T follicular helper cell (primary cell): ENCODE results near the gene DPP6.

Experiments
- DNase-seq: peaks from one replicate; pipeline ENCODE4 v3.0.0-alpha.2; 2020; ENCODE audit warnings: low read depth

Gene DPP6

DNA sequence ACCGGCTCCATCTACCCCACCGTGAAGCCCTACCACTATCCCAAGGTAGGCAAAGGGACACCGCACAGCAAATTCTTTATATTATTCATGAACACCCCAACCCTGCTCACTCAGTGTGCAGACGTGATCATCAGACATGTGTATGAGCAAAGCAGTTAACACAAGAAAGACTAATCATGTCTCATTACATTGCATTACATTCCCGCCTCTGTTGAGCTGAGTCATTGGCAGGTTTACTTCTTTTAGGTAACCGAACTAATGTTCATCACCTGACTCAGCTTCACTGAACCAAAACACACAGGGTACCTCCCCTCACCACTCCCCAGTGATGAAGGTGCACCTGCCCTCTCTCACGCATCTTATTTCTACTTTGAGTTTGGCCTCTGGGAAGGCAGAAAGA, 717.3 kb downstream of the DPP6 start:
- no peak for DNase-seq

DNA sequence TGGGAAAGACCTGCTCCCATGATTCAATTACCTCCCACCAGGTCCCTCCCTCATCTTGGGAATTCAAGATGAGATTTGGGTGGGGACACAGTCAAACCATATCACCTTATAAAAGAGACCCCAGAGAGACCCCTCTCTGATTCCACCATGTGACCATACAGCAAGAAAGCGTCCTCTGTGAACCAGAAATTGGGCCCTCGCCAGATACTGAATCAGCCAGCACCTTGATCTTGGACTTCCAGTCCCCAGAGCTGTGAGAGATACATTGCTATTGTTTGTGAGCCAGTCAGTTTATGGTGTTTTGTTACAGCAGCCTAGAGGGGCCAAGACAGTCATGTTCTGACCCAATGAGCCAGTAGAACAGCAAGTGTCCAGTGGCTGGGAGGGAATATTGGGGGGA, 718.2 kb downstream of the DPP6 start:
- no peak for DNase-seq

DNA sequence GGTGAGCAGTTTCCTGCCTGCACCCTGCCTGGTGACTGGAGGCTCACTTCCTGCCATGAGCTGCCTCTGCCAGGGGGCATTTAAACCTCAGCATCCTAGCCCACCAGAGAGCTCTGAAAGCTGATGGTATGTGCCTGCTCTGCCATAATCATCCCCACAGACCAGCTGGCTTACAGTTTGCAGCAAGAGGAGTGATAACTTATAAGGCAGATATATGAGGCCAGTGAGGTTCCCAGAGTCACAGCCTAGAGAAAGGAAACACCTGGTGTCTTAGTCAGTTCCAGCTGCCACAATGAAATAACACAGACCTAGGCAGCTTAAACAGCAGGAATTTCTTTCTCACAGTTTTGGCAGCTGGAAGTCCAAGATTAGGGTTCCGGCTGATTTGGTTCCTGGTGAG, 718.8 kb downstream of the DPP6 start:
- no peak for DNase-seq

DNA sequence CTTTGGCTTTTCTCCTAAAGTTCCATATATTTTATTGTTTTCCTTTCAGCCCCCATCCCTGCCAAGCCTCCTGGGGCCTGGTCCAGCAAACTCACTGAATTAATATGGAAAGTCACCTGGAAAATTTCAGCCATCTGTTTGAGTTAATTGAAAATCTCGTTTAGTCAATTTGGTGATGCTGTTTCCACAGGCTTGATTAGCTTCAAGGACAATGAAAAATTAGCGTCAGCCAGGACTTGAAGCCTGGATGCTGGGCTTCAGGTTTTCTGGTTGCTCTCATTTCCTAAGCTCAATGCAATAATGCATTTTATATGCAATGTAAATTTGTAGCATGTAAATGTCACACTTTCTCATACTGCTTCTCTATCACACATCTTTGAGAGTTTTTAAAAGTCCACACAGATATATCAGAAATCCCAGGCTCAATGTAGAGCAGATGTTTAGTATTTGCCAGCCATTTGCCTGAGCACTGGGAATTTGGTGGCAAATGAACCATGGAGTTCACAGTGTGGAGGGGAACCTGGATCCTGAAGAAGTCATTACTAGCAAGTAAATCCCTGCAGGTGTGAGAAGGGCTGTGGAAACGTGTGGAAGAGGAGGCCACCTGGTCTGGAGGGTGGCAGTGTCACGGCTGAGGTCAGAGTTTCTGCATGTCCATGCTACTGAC, 722.2 kb downstream of the DPP6 start:
- DNase-seq: no peak

DNA sequence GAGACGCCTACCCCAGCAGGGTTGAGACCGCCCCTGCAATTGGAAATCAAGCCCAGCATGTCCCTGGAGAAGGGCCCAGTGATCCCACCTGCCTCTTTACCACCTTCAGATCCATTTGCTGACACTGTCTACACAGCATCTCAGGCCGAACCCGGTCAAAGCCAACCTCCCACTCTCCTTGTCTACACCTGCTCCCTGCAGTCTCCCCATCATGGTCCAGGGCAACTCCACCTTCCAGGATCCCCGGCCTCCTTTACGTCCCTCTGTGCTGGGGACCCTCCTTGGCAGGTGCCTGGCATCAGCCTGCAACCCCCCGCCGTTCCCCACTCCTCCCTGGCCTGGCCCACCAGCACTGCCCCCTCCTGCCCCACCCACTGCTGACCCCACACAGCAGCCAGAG, 723.5 kb downstream of the DPP6 start:
- no peak for DNase-seq

DNA sequence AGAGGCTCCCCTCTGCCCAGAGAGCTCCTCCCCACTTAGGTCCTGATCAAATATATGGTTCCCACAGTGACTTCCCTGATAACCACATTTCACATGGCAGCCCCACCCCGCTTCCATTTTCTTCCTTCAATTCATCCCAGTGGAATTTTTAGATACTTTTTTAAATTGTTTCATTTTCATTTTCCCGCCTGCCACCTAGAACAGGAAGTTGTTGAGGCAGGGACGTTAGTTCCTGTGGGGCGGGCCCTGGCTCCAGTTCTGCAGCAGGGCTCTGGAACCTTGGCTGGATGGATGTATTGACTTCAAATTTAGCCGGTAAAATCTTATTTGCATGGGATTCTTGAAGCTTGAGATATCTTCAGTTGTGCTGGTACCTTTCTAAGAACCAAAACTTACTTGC, 724.2 kb downstream of the DPP6 start:
- DNase-seq: no peak

DNA sequence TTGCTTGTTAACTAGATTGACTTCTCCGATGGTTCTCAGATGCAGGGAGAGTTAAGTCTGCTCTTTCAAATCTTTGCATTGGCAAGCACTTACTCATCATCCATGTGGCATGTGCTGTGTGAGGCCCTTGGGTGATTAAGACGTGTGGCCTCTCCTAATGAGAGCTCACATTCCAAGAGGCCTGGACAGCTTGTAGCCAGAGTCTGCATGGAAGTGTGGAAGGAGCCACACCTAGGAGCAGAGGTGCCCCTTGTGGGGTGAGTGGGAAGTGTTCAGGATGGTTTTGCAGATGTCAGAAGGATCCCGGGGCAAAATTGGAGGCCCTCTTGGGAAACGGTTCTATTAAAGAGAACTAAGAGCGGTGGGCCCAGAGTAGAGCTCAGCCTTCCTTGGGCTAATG, 724.8 kb downstream of the DPP6 start:
- DNase-seq: no peak

DNA sequence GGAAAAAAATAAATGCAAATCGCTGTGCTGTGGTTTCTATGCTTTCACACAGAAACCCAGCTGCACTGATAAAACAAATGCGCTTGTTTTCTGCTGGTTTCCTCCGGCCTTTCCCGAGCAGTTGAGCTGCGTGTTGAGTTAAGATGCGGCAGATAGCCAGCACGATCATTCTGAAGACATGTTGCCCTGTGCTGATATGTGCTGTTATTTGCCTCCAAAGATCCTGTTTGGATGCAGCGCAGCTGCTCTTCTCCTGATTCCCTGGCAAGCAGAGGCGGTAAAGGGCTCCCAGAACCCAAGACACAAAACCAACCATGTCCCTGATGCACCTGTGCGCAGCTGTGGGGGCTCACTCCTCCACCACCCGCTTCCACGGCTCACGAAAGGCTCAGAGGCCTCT, 725.3 kb downstream of the DPP6 start:
- DNase-seq: no peak

DNA sequence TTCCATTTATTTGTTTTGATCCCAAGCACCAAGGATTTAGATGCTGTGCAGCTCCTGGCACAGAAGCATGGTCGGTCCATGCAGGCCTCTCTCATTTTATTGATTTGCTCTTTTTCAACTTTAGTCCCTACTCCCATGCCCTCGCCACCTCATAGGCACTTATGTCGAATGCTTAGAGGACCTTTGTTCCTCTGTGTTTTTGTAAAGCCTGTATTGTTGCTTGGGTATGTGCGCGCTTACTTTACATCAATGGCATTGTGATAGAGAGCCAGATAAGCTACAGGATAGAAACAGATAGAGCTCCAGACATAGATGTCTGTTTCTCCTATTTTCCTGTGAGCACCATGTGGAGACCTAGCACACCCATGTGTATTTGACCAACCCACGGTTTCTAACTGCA, 725.7 kb downstream of the DPP6 start:
- DNase-seq: no peak

DNA sequence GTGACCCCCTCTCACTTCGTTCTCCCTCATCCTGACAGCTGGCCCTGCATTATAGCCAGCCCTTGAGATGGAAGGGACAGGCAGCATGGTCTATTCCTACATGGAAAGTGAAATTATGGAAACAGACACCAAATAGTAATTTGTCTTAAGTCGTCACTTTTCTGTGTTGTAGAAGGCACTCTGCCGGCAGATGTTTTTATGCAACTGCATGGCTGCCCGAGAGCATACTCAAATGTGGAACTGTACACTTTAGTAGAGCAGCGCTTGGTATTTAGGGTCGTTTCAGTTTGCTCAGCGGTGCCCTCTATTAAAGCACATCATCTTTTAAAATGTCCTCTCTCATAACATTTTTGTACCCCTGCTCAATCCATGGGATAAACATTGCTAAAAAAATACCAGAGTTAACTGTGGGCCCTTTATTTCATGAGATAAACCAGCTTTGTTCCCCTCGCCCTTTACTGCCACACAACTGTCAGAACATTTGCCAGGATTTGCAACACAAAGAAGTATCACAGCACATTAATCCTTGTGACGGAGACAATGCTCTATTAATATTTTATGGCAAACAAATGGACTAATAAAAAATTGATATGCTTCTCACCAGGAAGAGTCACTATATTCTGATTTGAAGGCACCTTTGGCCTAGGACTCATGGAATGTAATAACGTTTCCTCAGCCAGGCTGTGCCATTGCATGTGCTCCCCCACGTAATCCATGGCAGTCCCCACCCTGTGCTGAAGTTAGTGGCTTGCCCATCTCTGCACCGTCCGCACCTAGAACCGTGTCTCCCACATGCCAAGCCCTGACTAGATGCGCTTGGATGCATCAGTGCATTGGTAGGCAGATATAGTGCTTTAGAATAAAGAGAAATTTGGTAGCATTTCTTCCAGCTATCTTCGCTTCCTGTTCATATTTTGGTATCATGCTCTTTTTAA, 729.4 kb downstream of the DPP6 start:
- no peak for DNase-seq

DNA sequence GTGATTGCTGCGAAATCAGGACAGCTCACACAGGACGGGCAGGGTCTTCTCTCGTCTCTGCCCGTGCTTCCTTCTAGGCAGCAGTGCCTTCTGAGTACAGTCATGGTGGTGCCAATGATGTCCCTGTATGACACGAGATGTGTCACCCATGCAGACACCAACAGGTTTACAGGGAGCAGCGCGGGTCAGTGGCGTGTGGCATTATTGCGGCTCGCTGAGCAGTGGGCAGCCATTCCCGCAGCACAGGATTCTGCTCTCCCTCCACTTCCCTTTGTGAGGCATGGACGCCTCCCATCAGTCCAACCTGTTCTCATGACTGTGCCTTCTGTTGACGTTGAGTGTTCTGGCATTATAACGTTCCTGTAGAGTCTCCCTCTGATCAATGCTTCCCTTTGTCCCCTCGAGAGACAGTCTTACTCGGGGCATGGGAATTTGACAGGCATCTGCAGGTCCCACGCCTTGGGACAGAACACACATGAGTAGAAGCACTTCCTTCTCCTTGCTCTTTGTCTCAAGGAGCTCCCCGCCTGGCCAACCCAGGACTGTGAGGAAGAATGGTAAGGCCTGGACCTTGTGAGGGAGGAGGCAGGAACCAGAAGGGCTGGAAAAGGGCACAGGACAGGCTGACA, 731.2 kb downstream of the DPP6 start:
- no peak for DNase-seq

DNA sequence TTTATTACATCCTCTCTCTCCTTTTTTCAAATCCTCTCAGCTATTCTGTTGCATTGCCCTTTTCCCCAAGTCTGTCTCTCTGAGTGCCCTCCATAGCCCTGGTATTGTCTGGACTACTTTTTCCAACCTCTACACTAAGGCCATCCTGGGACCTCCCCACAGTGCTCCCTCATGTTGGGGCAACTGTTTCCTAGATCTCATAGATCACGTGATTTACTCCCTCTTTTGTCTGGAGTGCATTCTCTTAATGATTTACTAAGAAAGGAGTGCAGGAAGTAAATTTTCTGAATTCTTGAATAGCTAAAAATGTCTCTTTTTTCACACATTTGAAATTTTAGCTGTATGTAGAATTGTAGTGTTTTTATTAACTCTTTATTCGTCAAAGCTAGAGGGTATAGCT, 733.7 kb downstream of the DPP6 start:
- no peak for DNase-seq

DNA sequence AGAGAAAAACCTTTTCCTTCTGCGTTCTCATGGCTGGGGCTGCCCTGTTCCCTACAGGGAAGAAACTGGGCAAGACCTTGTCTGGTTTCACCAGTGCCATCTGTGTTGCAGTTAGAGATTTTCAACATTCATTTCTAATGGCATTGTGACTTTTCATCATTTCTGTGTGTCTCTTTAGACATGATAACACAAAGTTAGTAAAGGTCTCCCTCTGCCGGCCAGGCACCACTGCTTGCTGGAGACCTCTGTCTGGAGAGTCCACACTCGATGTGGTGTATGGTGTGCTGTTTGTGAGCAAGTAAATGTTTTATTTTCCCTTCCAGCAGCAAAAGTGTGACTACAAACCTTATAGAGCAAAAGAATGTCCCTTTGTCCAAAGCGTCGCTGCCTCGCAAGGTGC, 737.2 kb downstream of the DPP6 start:
- DNase-seq: no peak

DNA sequence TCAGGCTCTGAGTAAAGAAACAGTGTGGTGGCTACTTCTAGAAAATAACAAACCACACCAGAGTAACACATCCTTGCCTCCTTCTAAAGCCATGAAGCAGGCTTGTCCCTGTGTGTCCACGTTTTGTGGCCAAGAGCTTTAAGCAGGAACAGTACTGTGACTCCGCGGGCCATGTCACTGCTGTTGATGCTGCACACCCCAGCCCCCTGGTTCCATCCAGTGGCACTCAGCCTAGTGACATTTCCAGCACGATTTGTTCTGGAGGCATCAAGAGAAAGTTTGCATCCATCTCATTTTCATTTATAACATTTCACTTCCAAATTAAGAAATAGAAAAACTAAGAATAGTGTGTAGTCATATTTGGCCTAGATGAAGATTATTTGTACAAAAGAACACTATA, 739.4 kb downstream of the DPP6 start:
- DNase-seq: no peak

DNA sequence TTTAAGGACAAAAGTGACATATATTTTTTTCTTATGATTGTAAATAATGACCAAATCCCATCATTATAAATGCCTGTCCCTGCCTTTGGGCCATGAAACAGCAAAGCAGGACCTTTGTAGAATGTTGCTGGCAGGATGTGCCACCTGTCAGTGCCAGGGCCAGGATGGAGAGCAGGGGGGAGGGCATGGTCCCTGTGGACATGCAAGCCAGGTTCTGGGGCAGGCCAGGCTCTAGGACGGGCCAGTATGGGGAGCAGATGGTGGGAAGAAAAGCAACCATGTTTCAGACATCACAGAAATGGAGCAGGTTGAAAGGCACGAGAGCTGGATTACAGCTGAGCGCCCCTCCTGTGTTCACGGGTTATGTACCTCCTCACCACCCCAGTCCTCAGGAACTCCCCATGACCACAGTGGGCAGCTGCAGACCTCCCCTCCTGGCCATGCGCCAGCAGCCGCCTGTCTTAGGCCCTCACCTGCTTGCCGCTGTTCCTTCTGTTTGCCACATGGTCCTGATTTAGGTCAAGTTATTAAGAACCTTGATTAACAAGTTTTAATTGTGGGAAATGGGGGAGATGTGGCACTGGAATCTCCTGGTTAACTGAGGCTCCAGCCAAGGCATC, 740.3 kb downstream of the DPP6 start:
- no peak for DNase-seq

DNA sequence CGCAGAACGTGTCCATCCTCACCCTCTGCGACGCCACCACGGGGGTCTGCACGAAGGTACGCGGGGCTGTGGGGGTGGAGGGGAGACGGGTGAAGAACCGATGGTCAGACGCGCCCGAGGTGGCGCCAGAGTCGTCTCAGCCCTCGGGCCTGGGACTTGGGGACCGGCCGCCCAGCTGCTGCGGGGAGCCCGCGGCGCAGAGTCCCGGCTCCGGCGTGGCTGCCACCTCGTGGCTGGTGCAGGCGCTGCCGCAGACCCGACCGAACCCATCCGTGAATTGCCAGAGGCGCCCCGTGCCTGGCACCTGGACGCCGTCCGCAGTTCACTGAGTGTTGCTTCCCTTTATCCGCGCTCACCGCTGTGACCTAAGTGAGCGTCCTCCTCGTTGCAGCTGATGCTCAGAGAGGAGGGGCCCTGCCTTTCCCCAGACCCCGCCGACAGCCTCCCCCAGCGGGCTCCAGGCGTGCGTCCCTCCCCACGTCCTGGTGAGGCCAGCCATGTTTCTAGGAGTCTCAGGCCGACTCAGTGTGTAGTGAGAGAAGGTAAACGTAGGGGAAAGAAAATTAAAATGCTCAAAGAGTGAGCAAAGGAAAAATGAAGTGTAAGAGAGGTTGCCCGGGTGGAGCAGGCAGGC, 742.1 kb downstream of the DPP6 start:
- DNase-seq: no peak

DNA sequence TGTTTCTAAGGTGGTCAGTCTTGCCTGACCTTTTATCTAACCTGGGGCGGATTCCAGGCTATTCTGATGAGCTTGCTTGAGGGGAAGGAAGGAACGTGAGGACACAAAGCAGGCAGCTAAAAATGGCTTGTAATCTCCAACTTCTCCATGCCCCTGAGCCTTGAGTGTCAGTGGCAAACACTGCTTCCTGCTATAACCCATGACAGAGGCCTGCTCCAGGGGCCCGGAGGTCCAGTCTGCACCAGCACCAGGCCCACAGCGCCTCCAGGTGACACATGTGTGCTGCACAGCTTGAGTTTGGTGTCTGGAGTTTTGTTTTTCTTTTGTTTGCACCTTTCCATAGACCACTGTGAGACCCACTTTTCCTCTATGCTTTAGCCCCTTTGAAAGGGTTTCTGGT, 742.8 kb downstream of the DPP6 start:
- no peak for DNase-seq

DNA sequence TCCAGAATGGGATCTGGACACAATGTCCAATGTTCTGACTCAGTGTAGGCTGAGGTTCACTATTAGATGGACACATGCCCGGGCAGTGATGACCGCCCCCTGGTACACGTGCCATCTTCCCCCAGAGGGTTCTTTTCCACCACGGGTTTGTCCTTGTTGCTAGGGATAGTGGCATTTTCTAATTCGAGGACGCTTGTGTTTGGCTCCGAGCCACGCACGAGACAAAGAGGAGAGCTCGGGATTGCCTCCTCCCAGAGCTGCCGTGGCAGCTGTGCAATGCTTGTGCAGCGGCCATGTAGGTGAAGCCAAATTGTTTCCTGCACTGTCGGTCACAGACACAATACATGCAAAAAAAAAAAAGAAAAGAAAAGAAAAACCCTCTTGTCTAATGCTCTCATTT, 743.2 kb downstream of the DPP6 start:
- no peak for DNase-seq

DNA sequence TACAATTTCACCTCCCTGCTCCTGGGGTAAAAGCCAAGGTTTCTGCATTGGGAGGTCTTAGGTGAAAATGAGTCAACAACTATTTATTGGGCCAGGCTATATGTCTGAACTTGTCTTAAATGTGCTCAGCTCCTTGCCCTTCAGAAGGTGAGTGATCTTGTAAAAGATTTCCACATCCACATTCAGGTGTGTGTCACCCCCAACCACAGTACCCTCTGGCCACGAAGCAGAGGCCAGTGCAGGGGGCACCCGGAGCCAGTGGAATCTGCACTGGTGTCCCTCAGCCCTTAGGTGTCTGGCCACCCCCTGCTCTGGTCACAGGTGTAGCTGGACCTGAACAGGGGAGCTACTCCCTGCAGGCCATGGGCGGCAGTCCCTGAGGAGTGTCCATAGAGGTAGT, 752.3 kb downstream of the DPP6 start:
- DNase-seq: no peak

DNA sequence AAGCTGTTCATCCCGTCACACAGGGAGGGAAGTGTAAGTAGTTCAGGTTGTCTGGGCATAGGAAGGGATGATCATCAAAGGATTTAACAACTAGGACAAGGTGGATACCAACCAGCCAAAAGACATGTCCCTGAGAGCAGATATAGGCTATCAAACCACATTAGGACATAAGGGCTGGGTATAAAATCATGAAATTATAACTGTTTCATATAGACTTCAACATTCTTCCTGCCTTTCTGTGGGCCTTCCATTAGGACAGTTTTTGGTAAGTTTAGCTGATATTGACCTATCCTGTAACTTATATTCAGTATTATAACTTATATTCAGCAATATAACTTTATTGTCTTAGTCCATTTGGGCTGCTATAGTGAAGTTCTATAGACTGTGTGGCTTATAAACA, 759.8 kb downstream of the DPP6 start:
- DNase-seq: no peak

DNA sequence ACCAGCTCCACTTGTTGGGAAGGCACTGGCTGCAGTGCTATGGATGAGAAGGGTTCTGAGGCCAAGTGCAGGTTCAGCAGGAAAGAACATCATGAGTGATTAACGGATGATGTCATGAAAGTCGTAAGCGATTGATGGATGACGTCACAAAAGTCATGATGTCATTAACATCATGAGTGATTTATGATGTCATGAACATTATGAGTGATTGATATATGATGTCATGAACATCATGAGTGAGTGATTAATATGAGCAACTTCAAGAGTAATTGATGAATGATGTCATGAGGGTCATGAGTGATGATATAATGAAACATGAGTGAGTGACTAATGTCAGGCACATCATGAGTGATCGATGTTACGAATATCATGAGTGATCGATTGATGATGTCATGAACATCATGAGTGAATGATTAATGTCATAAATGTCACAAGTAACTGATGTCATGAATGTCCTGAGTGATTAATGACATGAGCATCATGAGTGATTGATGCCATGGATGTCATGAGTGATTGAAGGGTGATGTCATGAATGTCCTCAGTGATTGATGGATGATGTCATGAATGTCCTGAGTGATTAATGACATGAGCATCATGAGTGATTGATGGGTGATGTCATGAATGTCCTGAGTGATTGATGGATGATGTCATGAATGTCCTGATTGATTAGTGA, 765.2 kb downstream of the DPP6 start:
- DNase-seq: no peak

DNA sequence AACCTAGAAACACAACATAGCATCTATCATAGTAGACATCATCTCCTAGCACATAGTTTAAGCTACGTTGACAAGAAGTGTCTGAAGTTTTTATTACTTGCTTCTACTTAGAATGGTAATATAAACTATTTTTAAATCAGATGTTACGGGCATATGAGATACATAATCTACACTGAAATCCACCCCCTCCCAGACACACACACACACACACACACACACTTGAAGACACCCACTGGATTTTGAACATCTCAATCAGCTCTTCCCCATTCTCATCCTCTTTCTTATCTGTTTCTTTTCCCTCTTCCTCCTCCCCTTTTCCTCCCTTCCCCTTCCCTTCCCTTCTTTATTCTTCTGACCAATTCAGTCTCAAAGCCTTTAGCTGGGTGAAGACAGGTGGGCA, 774.8 kb downstream of the DPP6 start:
- DNase-seq: no peak
